HepG2 (cell line): Measurements from ENCODE around the gene DROSHA. TPM values are rescaled to one million over a fixed set of nuclear protein-coding genes. Genes with fewer than 3 reads are reported as not detected.

Experiments
- ATAC-seq: fragments of 200-7000 bp; cut with Tn5 transposase; 3 replicates; pipeline ENCODE4 v1.9.1; 2020; ENCODE audit warnings: mild to moderate bottlenecking, moderate library complexity
- BruUV-seq: library from RNA; stranded (reverse); fragments of 400-500 nt; replicated peaks from 2 replicates; lab custom pipeline; 2021; lab: Mats Ljungman, UMichigan
- CTCF ChIA-PET: fragments of 300-600 bp; formaldehyde crosslinking; extraction: SDS; loops from one replicate; lab custom pipeline; 2021; ENCODE audit warnings: low total read pairs, inconsistent platforms, low intra/inter-chr PET ratio; lab: Yijun Ruan, JAX
- POLR2A ChIA-PET: fragments of 350-600 bp; sonication (Branson Sonifier 250); formaldehyde crosslinking; loops from one replicate; lab custom pipeline; 2020; ENCODE audit warnings: antibody characterized with exemption, inconsistent platforms; lab: Yijun Ruan, JAX
- DNase-seq: peaks from one replicate; pipeline ENCODE4 v3.0.0-alpha.2; 2015; ENCODE audit warnings: low spot score
- FAIRE-seq: peaks from 3 replicates; lab custom pipeline; 2011; peaks lifted over from hg19 to GRCh38; lab: Jason Lieb, UNC
- H2AFZ ChIP-seq: one replicate; pipeline ENCODE4 v1.6.1; 2011; ENCODE audit warnings: low read length, inconsistent platforms
- H3K27ac ChIP-seq: fragments of 300-600 bp; 3 replicates; pipeline ENCODE4 v1.8.0; 2011; ENCODE audit warnings: mixed run types, mild to moderate bottlenecking, mixed read lengths, low read length, inconsistent platforms; ENCODE audit not compliant: insufficient read depth; ENCODE audit errors: extremely low read length
- H3K27me3 ChIP-seq, 2 experiments: fragments of 200-600 bp in 1 of 2; 2 replicates in 1 of 2; 3 replicates in 1 of 2; pipeline versions ENCODE4 v1.6.0 to v1.8.0; 2011; ENCODE audit warnings: low read length in 2 of 2, mild to moderate bottlenecking in 2 of 2, moderate library complexity in 2 of 2, inconsistent platforms in 1 of 2; ENCODE audit not compliant: insufficient read depth in 2 of 2, control insufficient read depth in 1 of 2
- H3K36me3 ChIP-seq, 2 experiments: fragments of 200-600 bp in 1 of 2; replicated peaks in 1 of 2; 2 replicates in 1 of 2; 3 replicates in 1 of 2; pipeline versions ENCODE4 v1.5.1 to v1.8.0; 2011; ENCODE audit warnings: low read length in 2 of 2, inconsistent platforms in 1 of 2; ENCODE audit not compliant: insufficient read depth in 2 of 2, control insufficient read depth in 1 of 2
- H3K4me1 ChIP-seq: 2 replicates; pipeline ENCODE4 v1.5.1; 2012; ENCODE audit warnings: low read length, inconsistent platforms; ENCODE audit not compliant: insufficient read depth
- H3K4me2 ChIP-seq: 2 replicates; pipeline ENCODE4 v1.6.0; 2011; ENCODE audit warnings: low read depth, low read length, inconsistent platforms
- H3K4me3 ChIP-seq, 3 experiments: fragments of 200-600 bp in 1 of 3; sonication (generic), shearing (Covaris generic) in 1 of 3; replicated peaks in 1 of 3; 2 replicates each; pipeline ENCODE4 v1.5.1; 2011 to 2016; ENCODE audit warnings: low read length in 3 of 3, inconsistent platforms in 2 of 3, low read depth in 2 of 3, mild to moderate bottlenecking in 2 of 3, control low read depth in 1 of 3, mixed read lengths in 1 of 3; ENCODE audit not compliant: insufficient read depth in 1 of 3
- H3K79me2 ChIP-seq: one replicate; pipeline ENCODE4 v1.6.1; 2011; ENCODE audit warnings: low read length, inconsistent platforms; ENCODE audit not compliant: insufficient read depth
- H3K9ac ChIP-seq: 2 replicates; pipeline ENCODE4 v1.6.0; 2011; ENCODE audit warnings: mild to moderate bottlenecking, low read depth, low read length, inconsistent platforms; ENCODE audit not compliant: insufficient read depth
- H3K9me3 ChIP-seq: 2 replicates; pipeline ENCODE4 v1.5.1; 2012; ENCODE audit warnings: mild to moderate bottlenecking, low read length
- H4K20me1 ChIP-seq: 2 replicates; pipeline ENCODE4 v1.6.0; 2011; ENCODE audit warnings: inconsistent platforms, mild to moderate bottlenecking, low read length, moderate library complexity; ENCODE audit not compliant: insufficient read depth
- ZNF777 ChIP-seq: sonication (generic); formaldehyde crosslinking; IDR thresholded peaks from 2 replicates; pipeline ENCODE4 v1.4.0; 2020; ENCODE audit warnings: missing genetic modification reagents
- WGBS: methylation state at CpG from one replicate; pipeline ENCODE4 v1.1.6; 2017; ENCODE audit warnings: low lambda C conversion rate; 5-methylcytosine and 5-hydroxymethylcytosine counted together
- in situ Hi-C: cut with HindIII; loops from 2 replicates; pipeline ENCODE4 v1.10.0; 2017; ENCODE audit warnings: low pct_unique_long_range_greater_than_20kb; ENCODE audit not compliant: extremely low pct_ligation_motif_present
- intact Hi-C: fragments of 100-400 bp; cut with micrococcal nuclease; formaldehyde crosslinking; loops from one replicate; pipeline ENCODE4 v1.10.0; 2022; ENCODE audit not compliant: unreplicated experiment
- polyA plus RNA-seq, 8 experiments: library from polyadenylated mRNA; depleted of rRNA in 3 of 8; stranded (reverse) in 7 of 8; unstranded in 1 of 8; fragments of >200 nt; fragmentation: Illumina TruSeq in 4 of 8; extraction: Trizol in 4 of 8; gene quantifications; 2 replicates each; pipeline versions ENCODE4 v1.2.1 to v1.2.3, GENCODE V29; 2011 to 2016; ENCODE audit warnings: low read depth in 4 of 8, missing spikeins in 1 of 8, mixed read lengths in 1 of 8; ENCODE audit not compliant: insufficient read depth in 1 of 8
- total RNA-seq, 5 experiments: library from RNA; depleted of rRNA; stranded (reverse); fragments of >200 nt; fragmentation: Illumina TruSeq; extraction: Trizol; gene quantifications; 2 replicates each; pipeline ENCODE4 v1.2.3, GENCODE V29; 2016; ENCODE audit warnings: low read depth in 1 of 5
- TF ChIP-seq, protein P1 (sequence below): fragments of 450-650 bp; IDR thresholded peaks from 2 replicates; pipeline ENCODE4 v1.6.1; 2017; ENCODE audit warnings: mild to moderate bottlenecking
- TF ChIP-seq, protein P2 (sequence below): sonication (generic); formaldehyde crosslinking; IDR thresholded peaks from 2 replicates; pipeline ENCODE4 v1.4.0; 2020; ENCODE audit warnings: mild to moderate bottlenecking, missing genetic modification reagents
- TF ChIP-seq, protein P3 (sequence below): sonication (generic); formaldehyde crosslinking; IDR thresholded peaks from 2 replicates; pipeline ENCODE4 v1.4.0; 2020; ENCODE audit warnings: mild to moderate bottlenecking, missing genetic modification reagents, borderline replicate concordance
- TF ChIP-seq, protein P4 (sequence below): sonication (generic); formaldehyde crosslinking; IDR thresholded peaks from 2 replicates; pipeline ENCODE4 v1.4.0; 2020; ENCODE audit warnings: mild to moderate bottlenecking, low read depth, missing genetic modification reagents

DROSHA gene
- total and polyA plus RNA-seq, 2 of the 13 experiments (the other 11 are each of a cell fraction or from before 2014, with no cell fraction given), result 22.3 to 29.4 TPM

DNA sequence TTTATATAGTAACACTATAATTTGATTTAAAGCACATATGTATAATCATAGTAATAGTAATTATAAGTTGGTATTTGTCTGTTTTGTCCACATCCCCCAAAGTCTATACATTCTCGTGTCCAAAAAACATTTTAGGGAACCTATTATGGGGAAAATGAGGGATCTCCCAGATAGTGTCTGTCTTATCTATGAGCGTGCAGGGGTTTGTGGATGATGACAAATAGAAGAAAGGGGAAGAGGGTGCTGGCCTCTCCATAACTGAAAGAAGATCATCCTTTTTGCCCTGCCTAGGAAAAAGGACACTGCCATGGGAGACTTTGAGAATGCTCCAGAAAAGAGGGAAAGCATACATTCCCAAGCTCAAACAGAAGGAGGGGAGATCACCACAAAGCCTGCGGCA, 45.5 kb upstream of the DROSHA start (continued):
- TF ChIP-seq, protein P1, sequence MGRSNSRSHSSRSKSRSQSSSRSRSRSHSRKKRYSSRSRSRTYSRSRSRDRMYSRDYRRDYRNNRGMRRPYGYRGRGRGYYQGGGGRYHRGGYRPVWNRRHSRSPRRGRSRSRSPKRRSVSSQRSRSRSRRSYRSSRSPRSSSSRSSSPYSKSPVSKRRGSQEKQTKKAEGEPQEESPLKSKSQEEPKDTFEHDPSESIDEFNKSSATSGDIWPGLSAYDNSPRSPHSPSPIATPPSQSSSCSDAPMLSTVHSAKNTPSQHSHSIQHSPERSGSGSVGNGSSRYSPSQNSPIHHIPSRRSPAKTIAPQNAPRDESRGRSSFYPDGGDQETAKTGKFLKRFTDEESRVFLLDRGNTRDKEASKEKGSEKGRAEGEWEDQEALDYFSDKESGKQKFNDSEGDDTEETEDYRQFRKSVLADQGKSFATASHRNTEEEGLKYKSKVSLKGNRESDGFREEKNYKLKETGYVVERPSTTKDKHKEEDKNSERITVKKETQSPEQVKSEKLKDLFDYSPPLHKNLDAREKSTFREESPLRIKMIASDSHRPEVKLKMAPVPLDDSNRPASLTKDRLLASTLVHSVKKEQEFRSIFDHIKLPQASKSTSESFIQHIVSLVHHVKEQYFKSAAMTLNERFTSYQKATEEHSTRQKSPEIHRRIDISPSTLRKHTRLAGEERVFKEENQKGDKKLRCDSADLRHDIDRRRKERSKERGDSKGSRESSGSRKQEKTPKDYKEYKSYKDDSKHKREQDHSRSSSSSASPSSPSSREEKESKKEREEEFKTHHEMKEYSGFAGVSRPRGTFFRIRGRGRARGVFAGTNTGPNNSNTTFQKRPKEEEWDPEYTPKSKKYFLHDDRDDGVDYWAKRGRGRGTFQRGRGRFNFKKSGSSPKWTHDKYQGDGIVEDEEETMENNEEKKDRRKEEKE, result no peak
- TF ChIP-seq ZNF777 (CRISPR knock-in tag), result no peak
- TF ChIP-seq, protein P2, sequence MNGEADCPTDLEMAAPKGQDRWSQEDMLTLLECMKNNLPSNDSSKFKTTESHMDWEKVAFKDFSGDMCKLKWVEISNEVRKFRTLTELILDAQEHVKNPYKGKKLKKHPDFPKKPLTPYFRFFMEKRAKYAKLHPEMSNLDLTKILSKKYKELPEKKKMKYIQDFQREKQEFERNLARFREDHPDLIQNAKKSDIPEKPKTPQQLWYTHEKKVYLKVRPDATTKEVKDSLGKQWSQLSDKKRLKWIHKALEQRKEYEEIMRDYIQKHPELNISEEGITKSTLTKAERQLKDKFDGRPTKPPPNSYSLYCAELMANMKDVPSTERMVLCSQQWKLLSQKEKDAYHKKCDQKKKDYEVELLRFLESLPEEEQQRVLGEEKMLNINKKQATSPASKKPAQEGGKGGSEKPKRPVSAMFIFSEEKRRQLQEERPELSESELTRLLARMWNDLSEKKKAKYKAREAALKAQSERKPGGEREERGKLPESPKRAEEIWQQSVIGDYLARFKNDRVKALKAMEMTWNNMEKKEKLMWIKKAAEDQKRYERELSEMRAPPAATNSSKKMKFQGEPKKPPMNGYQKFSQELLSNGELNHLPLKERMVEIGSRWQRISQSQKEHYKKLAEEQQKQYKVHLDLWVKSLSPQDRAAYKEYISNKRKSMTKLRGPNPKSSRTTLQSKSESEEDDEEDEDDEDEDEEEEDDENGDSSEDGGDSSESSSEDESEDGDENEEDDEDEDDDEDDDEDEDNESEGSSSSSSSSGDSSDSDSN (CRISPR knock-in tag), result no peak

DNA sequence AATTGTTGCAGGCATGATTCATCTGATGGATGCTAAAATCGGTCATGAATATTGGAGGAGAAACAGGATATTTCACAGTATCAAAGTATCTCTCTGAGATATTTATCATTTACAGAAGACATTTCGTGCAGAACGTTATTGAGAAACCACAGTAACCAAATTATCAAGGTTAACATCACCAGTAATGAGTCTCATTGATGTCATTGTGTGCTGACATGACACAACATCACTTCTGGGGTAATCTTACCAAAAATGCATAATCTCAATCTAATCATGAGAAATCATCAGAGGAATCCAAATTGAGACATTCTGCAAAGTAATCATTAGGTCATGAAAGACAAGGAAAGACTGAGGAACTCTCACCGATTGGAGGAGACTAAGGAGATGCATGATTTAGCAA, 42.9 kb upstream of the DROSHA start:
- H3K27me3 ChIP-seq, result no peaks in the 10 kb centered on the region; a peak in 1 of 5 replicates
- in situ Hi-C loops (loop anchor here (10.0 kb wide), 1 partner anchor 520 kb away; no protein-coding TSS in a partner anchor), intact Hi-C loops (no loop called here)
- ChIA-PET CTCF (no interaction called here), POLR2A (no interaction called here)
- H3K9me3 ChIP-seq, result no peaks in the 10 kb centered on the region
- no peaks in the 10 kb centered on the region for H3K4me1 ChIP-seq
- BruUV-seq, result no TSS peak
- ATAC-seq, result no peak
- H3K27ac ChIP-seq, result no peak overlapping the region
- TF ChIP-seq, protein P3, sequence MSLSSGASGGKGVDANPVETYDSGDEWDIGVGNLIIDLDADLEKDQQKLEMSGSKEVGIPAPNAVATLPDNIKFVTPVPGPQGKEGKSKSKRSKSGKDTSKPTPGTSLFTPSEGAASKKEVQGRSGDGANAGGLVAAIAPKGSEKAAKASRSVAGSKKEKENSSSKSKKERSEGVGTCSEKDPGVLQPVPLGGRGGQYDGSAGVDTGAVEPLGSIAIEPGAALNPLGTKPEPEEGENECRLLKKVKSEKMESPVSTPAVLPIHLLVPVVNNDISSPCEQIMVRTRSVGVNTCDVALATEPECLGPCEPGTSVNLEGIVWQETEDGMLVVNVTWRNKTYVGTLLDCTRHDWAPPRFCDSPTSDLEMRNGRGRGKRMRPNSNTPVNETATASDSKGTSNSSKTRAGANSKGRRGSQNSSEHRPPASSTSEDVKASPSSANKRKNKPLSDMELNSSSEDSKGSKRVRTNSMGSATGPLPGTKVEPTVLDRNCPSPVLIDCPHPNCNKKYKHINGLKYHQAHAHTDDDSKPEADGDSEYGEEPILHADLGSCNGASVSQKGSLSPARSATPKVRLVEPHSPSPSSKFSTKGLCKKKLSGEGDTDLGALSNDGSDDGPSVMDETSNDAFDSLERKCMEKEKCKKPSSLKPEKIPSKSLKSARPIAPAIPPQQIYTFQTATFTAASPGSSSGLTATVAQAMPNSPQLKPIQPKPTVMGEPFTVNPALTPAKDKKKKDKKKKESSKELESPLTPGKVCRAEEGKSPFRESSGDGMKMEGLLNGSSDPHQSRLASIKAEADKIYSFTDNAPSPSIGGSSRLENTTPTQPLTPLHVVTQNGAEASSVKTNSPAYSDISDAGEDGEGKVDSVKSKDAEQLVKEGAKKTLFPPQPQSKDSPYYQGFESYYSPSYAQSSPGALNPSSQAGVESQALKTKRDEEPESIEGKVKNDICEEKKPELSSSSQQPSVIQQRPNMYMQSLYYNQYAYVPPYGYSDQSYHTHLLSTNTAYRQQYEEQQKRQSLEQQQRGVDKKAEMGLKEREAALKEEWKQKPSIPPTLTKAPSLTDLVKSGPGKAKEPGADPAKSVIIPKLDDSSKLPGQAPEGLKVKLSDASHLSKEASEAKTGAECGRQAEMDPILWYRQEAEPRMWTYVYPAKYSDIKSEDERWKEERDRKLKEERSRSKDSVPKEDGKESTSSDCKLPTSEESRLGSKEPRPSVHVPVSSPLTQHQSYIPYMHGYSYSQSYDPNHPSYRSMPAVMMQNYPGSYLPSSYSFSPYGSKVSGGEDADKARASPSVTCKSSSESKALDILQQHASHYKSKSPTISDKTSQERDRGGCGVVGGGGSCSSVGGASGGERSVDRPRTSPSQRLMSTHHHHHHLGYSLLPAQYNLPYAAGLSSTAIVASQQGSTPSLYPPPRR, result no peak
- TF ChIP-seq, protein P4, sequence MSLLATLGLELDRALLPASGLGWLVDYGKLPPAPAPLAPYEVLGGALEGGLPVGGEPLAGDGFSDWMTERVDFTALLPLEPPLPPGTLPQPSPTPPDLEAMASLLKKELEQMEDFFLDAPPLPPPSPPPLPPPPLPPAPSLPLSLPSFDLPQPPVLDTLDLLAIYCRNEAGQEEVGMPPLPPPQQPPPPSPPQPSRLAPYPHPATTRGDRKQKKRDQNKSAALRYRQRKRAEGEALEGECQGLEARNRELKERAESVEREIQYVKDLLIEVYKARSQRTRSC (CRISPR knock-in tag), result no peak
- H3K36me3 ChIP-seq, result no peaks in the 10 kb centered on the region
- no peak overlapping the region for H2AFZ ChIP-seq
- H3K79me2 ChIP-seq, result no peaks in the 10 kb centered on the region
- DNase-seq, result no peak
- H3K4me2 ChIP-seq, result no peak overlapping the region
- 0% methylated on average over 4 of the region's 4 CpGs for WGBS
- no peaks in the 10 kb centered on the region for H4K20me1 ChIP-seq
- no peak overlapping the region for H3K9ac ChIP-seq
- no peak overlapping the region for H3K4me3 ChIP-seq
- FAIRE-seq, result no peak
